NT2/D1 (cell line): ENCODE results near the gene UBR1.

Experiments
- DNase-seq: peaks from one replicate; pipeline ENCODE4 v3.0.0-alpha.2; 2011; ENCODE audit warnings: low read depth, low spot score
- H3K27me3 ChIP-seq: 2 replicates; pipeline ENCODE4 v1.6.0; 2011; ENCODE audit warnings: mild to moderate bottlenecking; ENCODE audit not compliant: insufficient read length, insufficient read depth
- H3K36me3 ChIP-seq: 2 replicates; pipeline ENCODE4 v1.6.1; 2011; ENCODE audit warnings: mild to moderate bottlenecking, low read length, mixed read lengths; ENCODE audit not compliant: insufficient read depth, insufficient read length
- H3K4me1 ChIP-seq: 2 replicates; pipeline ENCODE4 v1.5.1; 2011; ENCODE audit not compliant: insufficient read depth, insufficient read length
- H3K4me3 ChIP-seq: 2 replicates; pipeline ENCODE4 v1.5.1; 2011; ENCODE audit warnings: low read depth; ENCODE audit not compliant: insufficient read length
- H3K9ac ChIP-seq: 2 replicates; pipeline ENCODE4 v1.6.0; 2011; ENCODE audit warnings: low read depth; ENCODE audit not compliant: insufficient read length
- H3K9me3 ChIP-seq: 2 replicates; pipeline ENCODE4 v1.5.1; 2011; ENCODE audit warnings: mild to moderate bottlenecking, low read length; ENCODE audit not compliant: insufficient read depth
- SUZ12 ChIP-seq: IDR thresholded peaks from 2 replicates; pipeline ENCODE4 v1.6.1; 2011; ENCODE audit not compliant: insufficient read length, insufficient read depth; ENCODE audit errors: extremely low read depth
- YY1 ChIP-seq: IDR thresholded peaks from 2 replicates; pipeline ENCODE4 v1.6.1; 2011; ENCODE audit not compliant: insufficient read length, insufficient read depth
- ZNF274 ChIP-seq: IDR thresholded peaks from 2 replicates; pipeline ENCODE4 v1.6.1; 2011; ENCODE audit warnings: mild to moderate bottlenecking, low read depth, low read length

The UBR1 gene

DNA sequence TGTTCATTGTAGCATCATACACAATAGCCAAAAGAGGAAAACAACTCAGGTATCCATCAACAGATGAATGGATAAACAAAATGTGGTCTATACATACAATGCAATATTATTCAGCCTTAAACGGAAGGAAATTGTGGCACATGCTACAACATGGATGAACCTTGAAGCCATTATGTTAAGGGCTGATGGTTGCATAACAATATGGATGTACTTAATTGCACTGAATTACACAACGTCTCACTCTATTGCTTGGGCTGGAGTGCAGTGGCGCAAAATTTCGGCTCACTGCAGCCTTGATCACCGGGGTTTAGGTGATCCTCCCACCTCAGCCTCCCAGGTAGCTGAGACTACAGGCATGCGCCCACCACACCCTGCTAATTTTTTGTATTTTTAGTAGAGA lies 20.5 kb upstream of the UBR1 start:
- H3K9ac ChIP-seq, result no peak overlapping the region
- TF ChIP-seq ZNF274 (no peak), SUZ12 (no peak)
- H3K9me3 ChIP-seq, result 0 out of 2 replicates have a peak, but pooled peaks cover 4% of the 10 kb centered on the region
- no peaks in the 10 kb centered on the region for H3K36me3 ChIP-seq
- H3K4me1 ChIP-seq, result no peaks in the 10 kb centered on the region
- peaks cover 4% of the 10 kb centered on the region for H3K27me3 ChIP-seq
- no peak overlapping the region for H3K4me3 ChIP-seq
- no peak for DNase-seq

DNA sequence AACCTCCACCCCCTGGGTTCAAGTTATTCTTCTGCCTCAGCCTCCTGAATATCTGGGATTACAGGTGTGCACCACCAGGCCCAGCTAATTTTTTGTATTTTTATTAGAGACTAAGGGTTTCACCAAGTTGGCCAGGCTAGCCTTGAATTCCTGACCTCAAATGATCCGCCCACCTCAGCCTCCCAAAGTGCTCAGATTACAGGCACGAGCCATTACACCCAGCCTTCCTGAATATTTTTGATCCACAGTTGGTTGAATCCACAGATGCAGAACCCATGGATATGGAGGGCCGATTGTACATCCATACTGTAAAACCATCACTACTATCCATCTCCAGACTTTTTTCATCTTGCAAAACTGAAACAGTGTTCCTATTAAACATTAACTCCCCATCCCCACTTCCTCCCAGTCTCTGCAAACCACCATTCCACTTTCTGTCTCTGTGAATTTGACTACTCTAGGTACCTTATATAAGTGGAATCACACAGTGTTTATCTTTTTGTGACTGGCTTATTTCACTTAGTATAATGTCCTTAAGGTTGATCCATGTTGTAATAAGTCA lies 19.3 kb upstream of the UBR1 start:
- 0 out of 2 replicates have a peak, but pooled peaks cover 4% of the 10 kb centered on the region for H3K9me3 ChIP-seq
- no peak for DNase-seq
- peaks cover 4% of the 10 kb centered on the region for H3K27me3 ChIP-seq
- no peak overlapping the region for H3K4me3 ChIP-seq
- no peak overlapping the region for H3K9ac ChIP-seq
- no peaks in the 10 kb centered on the region for H3K4me1 ChIP-seq
- TF ChIP-seq ZNF274, result no peak
- no peak for TF ChIP-seq YY1
- H3K36me3 ChIP-seq, result no peaks in the 10 kb centered on the region

DNA sequence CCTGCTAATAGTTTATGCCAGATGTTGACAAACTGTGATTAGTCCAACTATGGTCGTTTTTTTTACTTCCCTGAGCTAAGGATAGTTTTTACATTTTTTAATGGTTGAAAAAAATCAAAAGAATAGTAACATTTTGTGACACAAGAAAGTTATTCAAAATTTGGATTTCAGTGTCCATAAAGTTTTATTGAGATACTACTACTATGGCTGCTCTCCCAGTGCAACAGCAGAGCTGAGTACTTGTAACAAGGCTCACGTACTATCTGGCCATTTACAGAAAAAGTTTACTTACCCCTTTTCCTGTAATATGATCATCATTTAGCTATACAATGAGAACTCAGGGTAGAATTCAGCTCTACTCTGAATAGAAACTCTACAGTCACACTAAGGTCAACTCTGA lies 16.0 kb upstream of the UBR1 start:
- TF ChIP-seq YY1 (no peak), ZNF274 (no peak), SUZ12 (no peak)
- Histone ChIP-seq H3K4me3 (no peak overlapping the region), H3K9ac (no peak overlapping the region), H3K36me3 (no peaks in the 10 kb centered on the region), H3K27me3 (peaks cover 4% of the 10 kb centered on the region), H3K4me1 (no peaks in the 10 kb centered on the region), H3K9me3 (no peaks in the 10 kb centered on the region)
- no peak for DNase-seq

DNA sequence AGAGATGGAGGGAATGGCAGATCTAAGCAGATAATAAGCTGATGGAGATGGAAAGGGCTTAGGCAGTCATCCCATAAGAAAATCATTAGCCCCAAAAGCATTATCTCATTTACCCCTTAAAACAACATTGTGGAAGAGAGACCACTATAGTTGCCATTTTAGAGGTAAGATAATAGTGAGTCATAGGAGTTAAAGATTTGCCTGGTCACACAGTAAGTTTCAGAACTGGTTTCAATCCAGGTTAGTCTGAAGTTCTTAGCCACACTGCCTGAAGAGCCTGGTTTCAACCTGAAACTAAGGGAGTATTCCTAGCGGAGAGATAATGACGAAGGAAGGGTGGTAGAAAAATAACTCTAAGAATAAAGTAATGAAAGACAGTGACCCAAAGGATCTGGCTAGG lies 13.0 kb upstream of the UBR1 start:
- no peak overlapping the region for H3K4me3 ChIP-seq
- no peaks in the 10 kb centered on the region for H3K4me1 ChIP-seq
- no peaks in the 10 kb centered on the region for H3K36me3 ChIP-seq
- no peak overlapping the region for H3K9ac ChIP-seq
- DNase-seq, result no peak
- no peaks in the 10 kb centered on the region for H3K9me3 ChIP-seq
- TF ChIP-seq ZNF274 (no peak), YY1 (no peak), SUZ12 (no peak)
- H3K27me3 ChIP-seq, result peaks cover 4% of the 10 kb centered on the region

DNA sequence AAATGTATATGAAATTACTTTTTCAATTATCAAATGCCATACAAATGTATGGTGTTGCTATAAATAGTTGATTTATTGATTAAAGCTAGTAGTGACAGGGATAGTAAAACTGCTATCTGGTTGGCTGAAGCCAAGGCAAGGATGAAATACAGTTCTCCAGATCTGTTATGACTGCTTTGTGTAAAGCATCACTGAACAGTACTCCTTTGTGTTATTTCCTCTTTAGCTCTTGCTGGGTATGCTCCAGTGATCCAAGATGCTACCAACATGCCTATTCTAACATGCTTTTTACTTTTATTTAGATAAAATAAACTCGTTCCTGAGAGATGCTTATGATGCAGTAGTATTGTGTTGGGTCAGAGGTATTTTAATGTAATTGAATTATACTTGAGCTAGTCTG lies 12.4 kb upstream of the UBR1 start:
- no peaks in the 10 kb centered on the region for H3K36me3 ChIP-seq
- peaks cover 4% of the 10 kb centered on the region for H3K27me3 ChIP-seq
- H3K4me1 ChIP-seq, result no peaks in the 10 kb centered on the region
- H3K9me3 ChIP-seq, result no peaks in the 10 kb centered on the region
- no peak for DNase-seq
- TF ChIP-seq ZNF274, result no peak
- no peak for TF ChIP-seq YY1
- TF ChIP-seq SUZ12, result no peak
- H3K4me3 ChIP-seq, result no peak overlapping the region
- H3K9ac ChIP-seq, result no peak overlapping the region

DNA sequence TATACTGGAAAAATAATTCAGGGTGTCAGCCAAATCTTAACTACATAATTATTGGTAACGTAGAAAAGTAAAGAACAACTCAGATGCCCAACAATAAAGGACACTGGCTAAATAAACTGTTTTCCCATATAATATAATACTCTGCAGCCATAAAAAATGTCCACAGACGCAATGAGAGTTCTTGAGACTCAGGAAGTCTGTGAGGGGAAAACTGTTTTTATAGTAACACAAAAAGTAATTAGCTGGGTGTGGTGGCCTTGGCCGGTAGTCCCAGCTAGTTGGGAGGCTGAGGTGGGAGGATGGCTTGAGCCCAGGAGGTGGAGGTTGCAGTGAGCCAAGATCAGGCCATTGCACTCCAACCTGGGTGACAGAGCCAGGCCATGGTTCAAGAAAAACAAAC lies 5.5 kb upstream of the UBR1 start:
- H3K9me3 ChIP-seq, result no peaks in the 10 kb centered on the region
- TF ChIP-seq YY1 (no peak), SUZ12 (no peak), ZNF274 (no peak)

DNA sequence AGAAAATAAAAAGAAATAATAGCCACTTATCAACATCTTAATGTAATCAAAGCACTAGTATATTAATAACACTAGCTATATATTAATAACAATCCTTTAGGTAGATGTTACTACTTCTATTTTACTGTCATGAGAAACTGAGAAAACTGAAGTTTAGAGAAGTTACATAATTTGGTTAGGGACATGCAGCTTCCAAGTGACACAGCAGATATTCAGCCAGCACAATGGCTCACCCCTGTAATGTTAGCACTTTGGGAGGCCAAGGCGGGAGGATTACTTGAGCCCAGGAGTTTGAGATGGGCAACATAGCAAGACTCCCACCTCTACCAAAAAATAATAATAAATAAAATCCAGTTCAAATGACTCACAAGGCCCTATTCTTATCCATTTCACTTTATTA lies 1.9 kb upstream of the UBR1 start:
- TF ChIP-seq SUZ12 (no peak), YY1 (no peak), ZNF274 (no peak)

More for the DNA sequence above, 5.5 kb upstream of the UBR1 start:
- H3K27me3 ChIP-seq, result no peaks in the 10 kb centered on the region
- H3K9ac ChIP-seq, result no peak overlapping the region
- no peaks in the 10 kb centered on the region for H3K36me3 ChIP-seq
- no peak for DNase-seq
- no peak overlapping the region for H3K4me3 ChIP-seq
- no peaks in the 10 kb centered on the region for H3K4me1 ChIP-seq

More for the DNA sequence above, 1.9 kb upstream of the UBR1 start:
- Histone ChIP-seq H3K27me3 (no peaks in the 10 kb centered on the region), H3K4me3 (no peak overlapping the region), H3K9me3 (no peaks in the 10 kb centered on the region), H3K4me1 (no peaks in the 10 kb centered on the region), H3K9ac (no peak overlapping the region), H3K36me3 (peaks cover 17% of the 10 kb centered on the region)
- DNase-seq, result no peak
